C4-2B (cell line): ENCODE data around the gene BDH1.

ENCODE experiments used
- ZFX ChIP-seq: fragments of 450-650 bp; IDR thresholded peaks from 2 replicates; pipeline ENCODE4 v1.6.1; 2017
- TF ChIP-seq, protein P1 (sequence below): fragments of 450-650 bp; conservative IDR thresholded peaks from 2 replicates; pipeline ENCODE4 v1.5.1; 2017; ENCODE audit warnings: mild to moderate bottlenecking

DNA sequence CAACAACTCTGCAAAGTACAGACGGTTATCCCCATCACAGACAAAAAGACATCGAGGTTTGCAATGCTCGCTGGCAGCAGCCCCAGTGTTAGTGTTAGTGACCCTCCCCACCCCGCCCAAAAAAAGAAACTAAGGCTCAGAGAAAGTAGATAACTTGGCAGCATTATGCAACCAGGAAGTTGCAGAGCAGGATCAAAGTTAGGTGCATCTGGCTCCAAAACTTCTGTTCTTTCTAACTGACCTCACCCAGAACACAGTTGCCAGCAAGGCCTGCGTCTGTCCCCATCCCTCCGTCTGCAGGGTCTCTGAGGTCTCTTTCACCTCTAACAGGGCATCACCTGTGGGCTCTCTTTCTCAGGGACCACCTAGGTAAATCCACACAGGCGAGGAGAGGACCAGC lies 51.5 kb downstream of the BDH1 start:
- TF ChIP-seq, protein P1, sequence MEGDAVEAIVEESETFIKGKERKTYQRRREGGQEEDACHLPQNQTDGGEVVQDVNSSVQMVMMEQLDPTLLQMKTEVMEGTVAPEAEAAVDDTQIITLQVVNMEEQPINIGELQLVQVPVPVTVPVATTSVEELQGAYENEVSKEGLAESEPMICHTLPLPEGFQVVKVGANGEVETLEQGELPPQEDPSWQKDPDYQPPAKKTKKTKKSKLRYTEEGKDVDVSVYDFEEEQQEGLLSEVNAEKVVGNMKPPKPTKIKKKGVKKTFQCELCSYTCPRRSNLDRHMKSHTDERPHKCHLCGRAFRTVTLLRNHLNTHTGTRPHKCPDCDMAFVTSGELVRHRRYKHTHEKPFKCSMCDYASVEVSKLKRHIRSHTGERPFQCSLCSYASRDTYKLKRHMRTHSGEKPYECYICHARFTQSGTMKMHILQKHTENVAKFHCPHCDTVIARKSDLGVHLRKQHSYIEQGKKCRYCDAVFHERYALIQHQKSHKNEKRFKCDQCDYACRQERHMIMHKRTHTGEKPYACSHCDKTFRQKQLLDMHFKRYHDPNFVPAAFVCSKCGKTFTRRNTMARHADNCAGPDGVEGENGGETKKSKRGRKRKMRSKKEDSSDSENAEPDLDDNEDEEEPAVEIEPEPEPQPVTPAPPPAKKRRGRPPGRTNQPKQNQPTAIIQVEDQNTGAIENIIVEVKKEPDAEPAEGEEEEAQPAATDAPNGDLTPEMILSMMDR, result no peak
- no peak for TF ChIP-seq ZFX
